Measurements from ENCODE around the gene NCOR1.
"Not testable (repeated sequence)": the region's sequence is repeated elsewhere in the genome, so short reads cannot be mapped to it uniquely, and the experiment has no call there.

The NCOR1 gene

DNA sequence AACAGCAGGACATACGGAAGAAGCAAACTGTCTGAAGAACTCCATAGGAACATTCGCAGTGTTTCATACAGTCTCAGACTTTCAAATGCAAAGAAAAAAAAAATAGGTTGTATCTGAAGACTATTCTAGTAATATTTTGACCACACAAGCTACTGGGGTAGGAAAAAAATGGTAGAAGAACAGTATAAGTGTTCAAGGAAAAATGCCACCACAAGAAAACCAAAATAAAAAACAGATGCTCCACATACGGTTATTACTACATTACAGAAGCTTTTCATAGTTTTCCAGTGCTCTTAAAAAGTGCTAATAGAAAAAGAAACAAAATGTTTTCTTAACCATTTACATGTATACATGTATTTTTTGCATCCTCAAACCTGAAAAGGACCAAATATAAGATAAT is 3.7 kb downstream of the NCOR1 start:
- Histone ChIP-seq H3K9ac (ENCODE audit: low read length) (no peak overlapping the region), H3K27me3 (ENCODE audit: control insufficient read depth, insufficient read depth, low read length) (no peaks in the 10 kb centered on the region), H3K36me3 (ENCODE audit: control insufficient read depth, insufficient read depth, low read length) (no peaks in the 10 kb centered on the region), H3K27ac (ENCODE audit: low read depth, low read length) (no peak overlapping the region), H3K4me1 (ENCODE audit: control insufficient read depth, insufficient read depth, low read length) (peaks cover 8% of the 10 kb centered on the region), H3K4me3 (ENCODE audit: low read length) (no peak overlapping the region)

DNA sequence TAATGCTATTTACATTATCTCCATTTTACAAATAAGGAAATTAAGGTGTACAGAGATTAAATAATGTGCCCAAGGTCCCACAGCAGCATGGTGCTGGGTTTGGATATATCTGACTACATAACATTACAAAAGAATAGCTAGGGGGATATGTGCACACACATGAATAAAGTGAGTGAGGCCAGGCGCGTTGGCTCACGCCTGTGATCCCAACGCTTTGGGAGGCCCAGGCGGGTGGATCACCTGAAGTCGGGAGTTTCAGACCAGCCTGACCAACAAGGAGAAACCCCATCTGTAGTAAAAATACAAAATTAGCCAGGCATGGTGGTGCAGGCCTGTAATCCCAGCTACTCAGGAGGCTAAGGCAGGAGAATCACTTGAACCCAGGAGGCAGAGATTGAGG is 10.6 kb downstream of the NCOR1 start:
- H3K36me3 ChIP-seq (ENCODE audit: control insufficient read depth, insufficient read depth, low read length); H3K27me3 ChIP-seq (ENCODE audit: control insufficient read depth, insufficient read depth, low read length); H3K9ac ChIP-seq (ENCODE audit: low read length); H3K4me1 ChIP-seq (ENCODE audit: control insufficient read depth, insufficient read depth, low read length); H3K4me3 ChIP-seq (ENCODE audit: low read length); H3K27ac ChIP-seq (ENCODE audit: low read depth, low read length): not testable (repeated sequence)

DNA sequence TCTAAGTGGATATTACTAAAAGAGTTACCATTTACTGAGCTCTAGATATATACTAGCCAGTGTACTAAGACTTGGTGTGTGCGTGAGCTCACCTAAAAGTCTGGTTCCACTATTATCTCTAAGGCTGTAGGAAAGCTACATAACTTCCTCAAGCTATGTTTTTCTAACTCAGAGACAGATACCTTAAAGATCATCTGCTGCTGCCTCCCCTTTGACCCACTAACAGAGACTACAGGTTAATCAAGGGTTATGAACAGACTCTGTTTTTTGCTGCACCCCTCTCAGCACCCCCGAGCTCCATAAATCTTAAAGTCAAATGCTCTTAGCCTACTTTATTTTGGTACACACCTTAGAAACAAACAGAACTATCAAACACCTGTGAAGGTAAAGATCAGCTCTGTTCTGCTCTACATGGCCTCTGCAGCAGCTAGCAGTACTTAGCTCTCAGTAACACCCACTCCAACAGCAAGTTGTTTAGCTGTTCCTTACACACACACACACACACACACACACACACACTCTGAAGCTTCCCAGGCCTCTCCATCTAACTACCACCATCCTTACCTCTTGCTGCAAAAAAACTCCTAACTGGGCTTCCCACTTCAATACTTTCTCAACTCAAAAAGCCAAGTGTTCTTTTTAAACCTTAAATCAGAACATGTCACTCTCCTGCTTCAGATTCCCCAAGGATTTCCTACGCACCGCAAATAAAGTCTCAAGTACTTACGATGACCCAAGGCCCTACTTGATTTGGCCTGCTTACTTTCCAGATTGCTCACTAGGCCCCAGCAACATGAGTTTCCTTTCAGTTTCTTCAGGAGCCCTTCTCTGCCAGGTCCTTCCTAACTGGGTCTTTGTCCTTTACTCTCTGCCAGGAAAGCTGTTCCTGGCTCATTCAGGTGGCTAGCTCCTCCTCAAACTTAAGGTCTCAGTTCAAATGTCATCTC is 12.5 kb downstream of the NCOR1 start:
- not testable (repeated sequence) for H3K36me3 ChIP-seq (ENCODE audit: control insufficient read depth, insufficient read depth, low read length); H3K4me1 ChIP-seq (ENCODE audit: control insufficient read depth, insufficient read depth, low read length); H3K9ac ChIP-seq (ENCODE audit: low read length); H3K27me3 ChIP-seq (ENCODE audit: control insufficient read depth, insufficient read depth, low read length)
- H3K27ac ChIP-seq (ENCODE audit: low read depth, low read length) = peak overlapping the region; percentile 38
- H3K4me3 ChIP-seq (ENCODE audit: low read length) = peak overlapping the region; percentile 15

DNA sequence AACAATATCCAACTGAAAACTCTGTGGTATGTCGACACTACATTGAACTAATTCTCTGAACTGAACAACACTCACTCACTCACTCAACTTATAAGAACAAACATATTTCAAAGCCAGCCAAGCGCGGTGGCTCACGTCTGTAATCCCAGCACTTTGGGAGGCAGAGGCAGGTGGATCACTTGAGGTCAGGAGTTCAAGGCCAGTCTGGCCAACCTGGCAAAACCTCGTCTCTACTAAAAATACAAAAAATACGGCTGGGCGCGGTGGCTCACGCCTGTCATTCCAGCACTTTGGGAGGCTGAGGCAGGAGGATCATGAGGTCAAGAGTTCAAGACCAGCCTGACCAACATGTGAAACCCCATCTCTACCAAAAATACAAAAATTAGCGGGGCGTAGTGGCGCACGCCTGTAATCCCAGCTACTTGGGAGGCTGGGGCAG is 13.6 kb downstream of the NCOR1 start:
- H3K27ac ChIP-seq (ENCODE audit: low read depth, low read length) = not testable (repeated sequence)

DNA sequence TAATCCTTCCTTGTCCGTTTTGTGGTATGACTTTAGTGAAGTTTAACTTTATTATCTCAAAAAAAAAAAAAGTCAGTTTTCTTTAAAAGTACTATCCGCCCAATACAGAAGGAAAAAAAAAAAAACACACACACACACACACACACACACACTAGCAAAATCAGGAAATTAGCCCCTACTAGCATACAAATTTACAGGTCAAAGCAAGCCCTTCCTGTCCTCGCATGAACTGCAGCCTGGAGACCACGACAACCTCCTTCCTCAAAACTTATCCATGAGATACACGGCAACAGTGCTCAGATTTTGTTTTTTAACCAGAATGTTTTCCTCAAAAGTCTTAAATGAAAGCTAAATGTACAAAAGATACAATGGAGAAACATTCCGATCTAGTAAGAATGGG is 16.2 kb downstream of the NCOR1 start:
- Histone ChIP-seq H3K9ac (ENCODE audit: low read length) (no peak overlapping the region), H3K4me3 (ENCODE audit: low read length) (no peak overlapping the region)

More for the DNA sequence above, 13.6 kb downstream of the NCOR1 start:
- not testable (repeated sequence) for H3K9ac ChIP-seq (ENCODE audit: low read length); H3K4me3 ChIP-seq (ENCODE audit: low read length); H3K27me3 ChIP-seq (ENCODE audit: control insufficient read depth, insufficient read depth, low read length); H3K36me3 ChIP-seq (ENCODE audit: control insufficient read depth, insufficient read depth, low read length); H3K4me1 ChIP-seq (ENCODE audit: control insufficient read depth, insufficient read depth, low read length)

DNA sequence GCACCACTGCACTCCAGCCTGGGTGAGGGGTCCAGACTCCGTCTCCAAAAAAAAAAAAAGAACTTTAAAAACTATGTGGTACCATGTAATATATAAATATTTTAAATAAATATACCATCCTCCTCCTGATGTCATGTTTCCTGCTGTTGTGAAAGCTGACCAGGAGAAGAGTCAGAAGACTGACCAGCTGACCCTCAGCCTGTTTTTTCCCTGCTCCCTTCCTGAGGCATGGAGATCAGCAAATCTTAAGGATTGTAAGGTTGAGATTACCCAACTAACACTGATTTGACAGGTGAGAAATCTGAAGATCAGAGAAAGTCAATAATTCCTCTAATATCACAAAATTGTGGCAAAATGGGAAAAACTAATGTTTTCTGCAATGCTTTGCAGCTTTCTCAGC is 18.1 kb downstream of the NCOR1 start:
- peaks cover 7% of the 10 kb centered on the region for H3K36me3 ChIP-seq (ENCODE audit: control insufficient read depth, insufficient read depth, low read length)
- no peak overlapping the region for H3K9ac ChIP-seq (ENCODE audit: low read length)
- peaks cover 3% of the 10 kb centered on the region for H3K4me1 ChIP-seq (ENCODE audit: control insufficient read depth, insufficient read depth, low read length)
- no peak overlapping the region for H3K4me3 ChIP-seq (ENCODE audit: low read length)
- H3K27ac ChIP-seq (ENCODE audit: low read depth, low read length) = no peak overlapping the region
- no peaks in the 10 kb centered on the region for H3K27me3 ChIP-seq (ENCODE audit: control insufficient read depth, insufficient read depth, low read length)

More for the DNA sequence above, 16.2 kb downstream of the NCOR1 start:
- Histone ChIP-seq H3K4me1 (ENCODE audit: control insufficient read depth, insufficient read depth, low read length) (peaks cover 3% of the 10 kb centered on the region), H3K27me3 (ENCODE audit: control insufficient read depth, insufficient read depth, low read length) (no peaks in the 10 kb centered on the region), H3K27ac (ENCODE audit: low read depth, low read length) (no peak overlapping the region), H3K36me3 (ENCODE audit: control insufficient read depth, insufficient read depth, low read length) (peaks cover 3% of the 10 kb centered on the region)

DNA sequence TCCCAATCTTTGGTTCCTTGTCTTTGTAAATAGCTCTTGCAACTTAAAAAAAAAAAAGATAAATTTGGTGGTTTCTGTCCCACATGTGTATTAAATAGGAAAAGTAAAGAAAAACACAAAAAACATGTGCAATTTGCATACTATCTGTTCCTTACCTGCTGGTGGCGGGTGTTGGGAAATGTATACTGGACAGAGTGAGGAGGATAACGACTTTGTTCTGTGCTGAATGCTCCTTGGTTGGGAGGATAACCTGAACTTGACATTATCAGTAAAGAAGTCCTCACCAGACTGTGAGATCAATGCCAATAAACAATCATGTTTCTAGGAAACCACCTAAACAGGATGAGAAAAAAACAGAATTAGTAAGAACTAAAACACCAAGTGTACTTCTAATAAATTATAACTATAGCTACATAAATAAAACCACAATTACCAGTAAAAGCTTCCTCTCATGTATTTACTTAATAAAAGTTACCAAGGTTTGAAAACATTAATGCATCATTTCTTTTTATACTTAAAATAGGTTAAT is 21.0 kb downstream of the NCOR1 start:
- peaks cover 11% of the 10 kb centered on the region for H3K36me3 ChIP-seq (ENCODE audit: control insufficient read depth, insufficient read depth, low read length)
- H3K4me3 ChIP-seq (ENCODE audit: low read length); H3K27ac ChIP-seq (ENCODE audit: low read depth, low read length); H3K4me1 ChIP-seq (ENCODE audit: control insufficient read depth, insufficient read depth, low read length); H3K27me3 ChIP-seq (ENCODE audit: control insufficient read depth, insufficient read depth, low read length); H3K9ac ChIP-seq (ENCODE audit: low read length): not testable (repeated sequence)

DNA sequence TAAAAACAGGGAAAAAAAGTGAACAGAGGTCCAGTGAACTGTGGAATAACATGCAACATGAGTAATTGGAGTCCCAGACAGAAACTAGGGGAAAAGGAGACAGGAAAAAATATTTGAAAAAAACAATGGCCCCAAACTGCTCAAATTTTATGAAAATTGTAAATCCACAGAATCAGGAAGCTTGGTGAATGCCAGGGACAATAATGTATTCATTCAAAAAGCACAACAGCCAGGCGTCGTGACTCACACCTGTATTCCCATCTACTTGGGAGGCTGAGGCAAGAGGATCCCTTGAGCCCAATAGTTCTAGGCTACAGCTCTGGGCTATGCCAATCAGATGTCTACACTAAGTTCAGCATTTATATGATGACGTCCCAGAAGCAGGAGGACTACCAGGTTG is 23.7 kb downstream of the NCOR1 start:
- Histone ChIP-seq H3K27ac (ENCODE audit: low read depth, low read length) (no peak overlapping the region), H3K36me3 (ENCODE audit: control insufficient read depth, insufficient read depth, low read length) (peaks cover 7% of the 10 kb centered on the region), H3K4me1 (ENCODE audit: control insufficient read depth, insufficient read depth, low read length) (peaks cover 6% of the 10 kb centered on the region), H3K27me3 (ENCODE audit: control insufficient read depth, insufficient read depth, low read length) (no peaks in the 10 kb centered on the region), H3K4me3 (ENCODE audit: low read length) (no peak overlapping the region), H3K9ac (ENCODE audit: low read length) (no peak overlapping the region)

DNA sequence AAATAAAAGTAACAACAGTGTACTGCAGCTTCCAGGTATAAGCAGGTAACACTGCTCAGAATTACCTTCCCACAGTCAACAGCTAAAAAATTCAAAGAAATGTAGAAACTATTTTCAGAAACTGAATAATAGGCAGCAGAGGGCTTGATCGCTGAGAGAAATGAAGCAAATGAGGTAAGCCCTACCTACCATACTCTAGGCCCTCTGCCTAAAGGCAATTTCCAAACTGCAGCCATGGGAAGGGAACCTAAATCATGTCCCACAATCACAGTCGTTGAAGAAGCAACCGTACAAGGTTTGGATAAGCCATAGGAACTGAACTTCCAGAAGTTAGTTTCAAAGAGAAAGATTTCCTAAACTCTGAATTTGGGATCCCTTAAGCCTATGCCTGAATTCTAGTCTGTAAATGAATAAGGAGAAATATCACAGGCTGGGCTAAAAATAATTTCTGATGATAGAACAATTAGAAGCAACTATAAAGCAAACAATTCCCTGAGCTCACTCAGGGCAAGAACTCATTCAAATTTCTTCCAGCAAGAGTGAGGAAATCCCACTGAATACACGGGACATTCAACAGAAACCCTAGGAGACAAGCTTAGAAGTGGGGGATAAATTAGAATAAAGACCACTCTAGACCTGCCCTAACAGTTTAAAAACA is 24.5 kb downstream of the NCOR1 start:
- peaks cover 7% of the 10 kb centered on the region for H3K36me3 ChIP-seq (ENCODE audit: control insufficient read depth, insufficient read depth, low read length)
- H3K27me3 ChIP-seq (ENCODE audit: control insufficient read depth, insufficient read depth, low read length) = no peaks in the 10 kb centered on the region

DNA sequence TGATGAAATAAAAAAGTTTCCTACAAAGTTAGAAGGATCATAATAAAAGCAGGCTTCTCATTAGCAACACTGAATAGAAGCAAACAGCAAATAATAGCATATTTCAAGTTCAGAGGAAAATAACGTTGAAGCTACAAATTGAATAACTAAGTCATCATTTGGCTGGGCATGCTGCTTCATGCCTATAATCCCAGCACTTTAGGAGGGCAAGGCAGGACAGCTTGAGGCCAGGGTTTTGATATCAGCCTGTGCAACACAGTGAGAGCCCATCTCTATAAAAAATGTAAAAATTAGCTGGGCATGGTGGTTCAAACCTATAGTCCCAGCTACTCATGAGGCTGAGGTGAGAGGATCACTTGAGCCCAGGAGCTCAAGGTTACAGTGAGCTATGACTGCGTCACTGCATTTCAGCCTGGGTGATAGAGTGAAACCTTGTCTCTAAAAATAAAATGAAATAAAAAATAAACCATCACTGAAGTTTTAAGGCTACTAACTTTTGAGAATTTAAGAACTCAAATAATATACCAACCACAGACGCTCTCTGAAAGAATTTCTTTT is 25.5 kb downstream of the NCOR1 start:
- Histone ChIP-seq H3K27ac (ENCODE audit: low read depth, low read length) (no peak overlapping the region), H3K9ac (ENCODE audit: low read length) (no peak overlapping the region), H3K27me3 (ENCODE audit: control insufficient read depth, insufficient read depth, low read length) (no peaks in the 10 kb centered on the region), H3K4me1 (ENCODE audit: control insufficient read depth, insufficient read depth, low read length) (peaks cover 6% of the 10 kb centered on the region), H3K36me3 (ENCODE audit: control insufficient read depth, insufficient read depth, low read length) (peaks cover 7% of the 10 kb centered on the region), H3K4me3 (ENCODE audit: low read length) (no peak overlapping the region)

More for the DNA sequence above, 24.5 kb downstream of the NCOR1 start:
- Histone ChIP-seq H3K27ac (ENCODE audit: low read depth, low read length) (no peak overlapping the region), H3K4me1 (ENCODE audit: control insufficient read depth, insufficient read depth, low read length) (peaks cover 6% of the 10 kb centered on the region), H3K9ac (ENCODE audit: low read length) (no peak overlapping the region), H3K4me3 (ENCODE audit: low read length) (no peak overlapping the region)

DNA sequence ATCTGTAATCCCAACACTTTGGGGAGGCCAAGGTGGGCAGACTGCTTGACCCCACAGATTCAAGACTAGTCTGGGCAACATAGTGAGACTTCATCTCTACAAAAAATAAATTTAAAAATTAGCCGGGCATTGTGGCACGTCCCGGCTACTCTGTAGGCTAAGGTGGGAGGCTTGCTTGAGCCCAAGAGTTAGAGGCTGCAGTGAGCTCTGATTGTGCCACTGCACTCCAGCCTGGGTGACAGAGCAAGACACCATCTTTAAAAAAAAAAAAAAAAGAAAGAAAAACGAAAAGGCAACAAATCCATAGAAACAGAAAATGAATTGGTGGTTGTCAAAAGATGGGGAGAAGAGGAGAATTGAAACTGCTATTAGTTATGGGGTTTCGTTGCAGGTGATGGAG is 27.7 kb downstream of the NCOR1 start:
- no peak overlapping the region for H3K27ac ChIP-seq (ENCODE audit: low read depth, low read length)
- peaks cover 3% of the 10 kb centered on the region for H3K36me3 ChIP-seq (ENCODE audit: control insufficient read depth, insufficient read depth, low read length)

DNA sequence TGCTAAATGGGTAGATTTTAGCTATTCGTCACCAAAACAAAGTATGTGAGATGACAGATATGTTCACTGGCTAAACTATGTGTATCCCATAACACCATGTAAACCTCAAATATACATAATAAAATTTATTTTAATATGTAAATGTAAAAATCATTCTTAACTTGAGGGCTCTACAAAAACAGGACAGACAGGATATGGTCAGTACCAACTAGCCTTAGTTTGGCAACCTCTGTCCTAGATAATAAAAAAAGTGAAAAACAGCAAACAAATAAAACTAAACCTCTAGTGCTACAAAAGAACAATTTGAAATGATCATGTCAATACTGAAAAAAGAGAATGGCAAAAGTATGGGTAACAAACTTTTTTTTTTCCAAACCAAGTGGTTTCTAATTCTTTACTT is 33.8 kb downstream of the NCOR1 start:
- no peaks in the 10 kb centered on the region for H3K36me3 ChIP-seq (ENCODE audit: control insufficient read depth, insufficient read depth, low read length)
- no peaks in the 10 kb centered on the region for H3K4me1 ChIP-seq (ENCODE audit: control insufficient read depth, insufficient read depth, low read length)
- no peaks in the 10 kb centered on the region for H3K27me3 ChIP-seq (ENCODE audit: control insufficient read depth, insufficient read depth, low read length)
- H3K4me3 ChIP-seq (ENCODE audit: low read length) = no peak overlapping the region
- H3K9ac ChIP-seq (ENCODE audit: low read length) = no peak overlapping the region
- no peak overlapping the region for H3K27ac ChIP-seq (ENCODE audit: low read depth, low read length)

More for the DNA sequence above, 27.7 kb downstream of the NCOR1 start:
- no peak overlapping the region for H3K9ac ChIP-seq (ENCODE audit: low read length)
- H3K27me3 ChIP-seq (ENCODE audit: control insufficient read depth, insufficient read depth, low read length) = no peaks in the 10 kb centered on the region
- H3K4me3 ChIP-seq (ENCODE audit: low read length) = no peak overlapping the region
- H3K4me1 ChIP-seq (ENCODE audit: control insufficient read depth, insufficient read depth, low read length) = peaks cover 4% of the 10 kb centered on the region

Measured in rectal smooth muscle tissue (tissue), 1 donor.